GM21447 (cell line): ENCODE data around the gene NDST3.

ENCODE experiments used
- ATAC-seq: cut with Tn5 transposase; IDR thresholded peaks from one replicate; pipeline ENCODE4 v1.9.1; 2021; ENCODE audit not compliant: unreplicated experiment

Gene NDST3

GRCh38 chr4:118307643-118308042, 273.4 kb downstream of the NDST3 start:
- no peak for ATAC-seq
